Activated CD8-positive, alpha-beta memory T cell treated with anti-CD3 and anti-CD28 coated beads, Interleukin-2, amount 10 ng/mL, durations not matched to agents 7 days and 5 days (primary cell): ENCODE measurements around the gene SLC17A3. TPM values are rescaled to one million over a fixed set of nuclear protein-coding genes. Genes with fewer than 3 reads are reported as not detected.

ENCODE experiments used
- ATAC-seq: fragments of 150-1000 bp; cut with Tn5 transposase; one replicate; pipeline ENCODE4 v1.10.0; 2021; ENCODE audit warnings: moderate library complexity
- CTCF ChIA-PET: fragments of 350-600 bp; sonication (Branson Sonifier 250); formaldehyde crosslinking; loops from one replicate; lab custom pipeline; 2021; ENCODE audit warnings: antibody characterized with exemption; lab: Charles Lee
- DNase-seq: peaks from one replicate; pipeline ENCODE4 v3.0.0-alpha.2; 2020
- H3K27ac Mint-ChIP-seq: one replicate; pipeline ENCODE4 v1.8.0; 2021; ENCODE audit warnings: mild to moderate bottlenecking, mixed read lengths
- H3K27me3 Mint-ChIP-seq: one replicate; pipeline ENCODE4 v1.8.0; 2021; ENCODE audit warnings: mixed read lengths
- H3K36me3 Mint-ChIP-seq: one replicate; pipeline ENCODE4 v1.8.0; 2021; ENCODE audit warnings: mild to moderate bottlenecking, mixed read lengths
- H3K4me1 Mint-ChIP-seq: one replicate; pipeline ENCODE4 v1.8.0; 2021; ENCODE audit warnings: mixed read lengths
- H3K4me3 Mint-ChIP-seq: one replicate; pipeline ENCODE4 v1.8.0; 2021; ENCODE audit warnings: mild to moderate bottlenecking, moderate library complexity, mixed read lengths
- H3K9me3 Mint-ChIP-seq: one replicate; pipeline ENCODE4 v1.8.0; 2022; ENCODE audit warnings: low read depth, mixed read lengths
- total RNA-seq, 2 experiments: library from RNA; stranded (reverse); gene quantifications; one replicate each; pipeline ENCODE4 v1.2.3, GENCODE V29; 2021

The SLC17A3 gene
- under 1 TPM; 0.26 to 0.76 TPM for total RNA-seq

DNA sequence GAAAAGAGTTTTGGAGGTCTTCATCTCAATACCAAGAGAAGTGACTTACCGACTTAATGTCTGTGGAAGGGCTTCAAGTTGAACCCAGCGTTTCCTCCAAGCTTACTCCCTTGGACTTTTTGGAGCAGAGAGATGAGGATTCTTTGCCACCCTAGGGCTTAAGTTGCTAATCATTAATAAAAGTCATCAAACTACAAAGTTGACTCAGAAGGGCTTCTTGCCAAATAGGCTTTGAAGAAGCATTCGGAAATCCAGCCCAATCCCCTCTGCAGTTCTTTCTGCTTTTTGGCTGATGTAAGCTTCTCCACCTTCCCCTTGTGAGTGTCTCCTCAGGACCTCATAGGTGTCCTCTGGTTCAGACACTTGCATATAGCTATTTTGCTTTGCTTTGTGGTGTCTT lies at the start of gene SLC17A3:
SLC17A3 (minus strand) TSS at position 126 of the 400 bp plus-strand sequence. CDS start 5,856 bp downstream, outside the sequence.
- Mint-ChIP-seq H3K36me3 (peaks cover 2% of the 10 kb centered on the region), H3K27ac (no peak within 1 kb of the TSS), H3K4me3 (no peak within 1 kb of the TSS), H3K9me3 (no peaks in the 10 kb centered on the region), H3K4me1 (peaks cover 20% of the 10 kb centered on the region), H3K27me3 (no peaks in the 10 kb centered on the region)
- DNase-seq (no peak), ATAC-seq (no peak)
- CTCF ChIA-PET = interaction anchor here (2.9 kb wide), 1 partner anchor 11 kb away, joined by 8 read pairs; no protein-coding TSS in a partner anchor

GRCh38 chr6:25922301-25922700 lies 48.3 kb upstream of the SLC17A3 start:
- Mint-ChIP-seq H3K4me3 (no peak overlapping the region), H3K4me1 (peaks cover 9% of the 10 kb centered on the region), H3K27ac (no peak overlapping the region), H3K36me3 (no peaks in the 10 kb centered on the region), H3K9me3 (peaks cover 2% of the 10 kb centered on the region), H3K27me3 (no peaks in the 10 kb centered on the region)
- DNase-seq = no peak
- ATAC-seq = no peak
- CTCF ChIA-PET = no interaction called here

- DNase-seq = no peak
- Mint-ChIP-seq H3K36me3 (no peaks in the 10 kb centered on the region), H3K9me3 (peaks cover 2% of the 10 kb centered on the region), H3K27ac (no peak overlapping the region), H3K4me1 (peaks cover 8% of the 10 kb centered on the region), H3K27me3 (no peaks in the 10 kb centered on the region), H3K4me3 (no peak overlapping the region)
- CTCF ChIA-PET = interaction anchor here (1.2 kb wide), 1 partner anchor 23 kb away, joined by 3 read pairs; no protein-coding TSS in a partner anchor
- ATAC-seq = no peak
Measured at GRCh38 chr6:25921525-25922203, 47.6 kb upstream of the SLC17A3 start.

DNA sequence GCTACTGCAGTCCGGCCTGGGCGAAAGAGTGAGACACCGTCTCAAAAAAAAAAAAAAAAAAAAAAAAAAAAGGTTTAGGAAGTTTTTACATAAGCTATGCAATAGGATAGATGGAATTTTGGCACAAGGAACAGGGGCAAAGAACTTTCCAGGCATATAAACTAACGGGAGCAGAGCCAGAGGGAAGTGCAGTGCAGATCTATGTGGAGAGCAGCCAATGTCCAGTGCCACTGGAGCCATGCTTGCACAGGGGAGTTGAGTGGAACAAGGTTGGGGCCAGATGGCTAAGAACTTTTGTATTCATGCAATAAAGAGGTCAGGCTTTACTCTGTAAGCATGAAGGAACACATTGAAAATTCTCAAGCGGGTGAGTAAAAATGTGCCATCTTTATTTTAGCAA lies 45.6 kb upstream of the SLC17A3 start:
- ATAC-seq = no peak
- Mint-ChIP-seq H3K27ac (no peak overlapping the region), H3K36me3 (no peaks in the 10 kb centered on the region), H3K27me3 (no peaks in the 10 kb centered on the region), H3K4me1 (peaks cover 8% of the 10 kb centered on the region), H3K4me3 (no peak overlapping the region), H3K9me3 (peaks cover 4% of the 10 kb centered on the region)
- no peak for DNase-seq
- CTCF ChIA-PET = interaction anchor here (0.9 kb wide), 1 partner anchor 10 kb away, joined by 4 read pairs; no protein-coding TSS in a partner anchor

- no peak overlapping the region for H3K27ac Mint-ChIP-seq
- ATAC-seq (no peak), DNase-seq (no peak)
- H3K9me3 Mint-ChIP-seq = peaks cover 6% of the 10 kb centered on the region
- CTCF ChIA-PET = interaction anchor here (1.0 kb wide), 1 partner anchor 200 kb away, joined by 3 read pairs; no protein-coding TSS in a partner anchor
- peaks cover 13% of the 10 kb centered on the region for H3K4me1 Mint-ChIP-seq
- no peak overlapping the region for H3K4me3 Mint-ChIP-seq
- H3K27me3 Mint-ChIP-seq = no peaks in the 10 kb centered on the region
- H3K36me3 Mint-ChIP-seq = peaks cover 1% of the 10 kb centered on the region
Measured at GRCh38 chr6:25918083-25918683, 44.1 kb upstream of the SLC17A3 start.

DNA sequence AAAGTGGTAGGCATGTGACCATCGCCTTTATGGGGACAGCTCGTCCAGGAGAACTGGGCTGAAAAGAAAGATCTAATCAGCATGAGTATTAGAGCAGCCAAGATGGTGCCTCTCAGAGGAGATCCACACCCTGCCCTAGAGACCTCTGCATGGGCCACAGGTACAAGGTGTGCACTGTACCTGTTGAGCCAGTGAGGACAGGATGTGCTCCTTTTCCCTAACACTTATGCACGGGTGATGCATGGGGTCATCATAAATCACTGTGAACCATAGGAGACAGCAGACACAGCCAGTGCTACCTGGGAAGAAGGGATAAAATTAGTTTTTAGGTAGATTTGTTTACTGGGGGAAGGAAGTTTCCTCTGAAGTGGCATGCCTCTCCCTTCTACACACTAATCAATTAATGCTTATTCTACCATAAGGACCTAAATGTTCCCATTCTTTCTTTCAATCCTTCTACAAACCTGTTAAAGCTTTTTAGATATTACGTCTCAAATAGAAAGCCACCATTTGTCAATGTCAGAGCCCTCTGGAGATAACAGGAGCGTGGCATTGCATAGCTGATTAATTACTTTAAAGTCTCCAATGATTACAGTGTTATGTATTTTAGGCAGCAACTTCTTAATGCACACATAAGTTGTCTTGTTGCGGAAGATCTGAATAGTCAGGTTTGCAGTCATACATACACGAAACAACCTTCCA lies 42.9 kb upstream of the SLC17A3 start:
- Mint-ChIP-seq H3K4me1 (peaks cover 13% of the 10 kb centered on the region), H3K36me3 (peaks cover 1% of the 10 kb centered on the region), H3K4me3 (no peak overlapping the region), H3K9me3 (peaks cover 10% of the 10 kb centered on the region), H3K27me3 (no peaks in the 10 kb centered on the region), H3K27ac (no peak overlapping the region)
- CTCF ChIA-PET = no interaction called here
- no peak for ATAC-seq
- DNase-seq = no peak

GRCh38 chr6:25916330-25916729 lies 42.3 kb upstream of the SLC17A3 start:
- no peak overlapping the region for H3K27ac Mint-ChIP-seq
- DNase-seq = no peak
- no peak for ATAC-seq
- peaks cover 1% of the 10 kb centered on the region for H3K36me3 Mint-ChIP-seq
- CTCF ChIA-PET = no interaction called here
- H3K4me1 Mint-ChIP-seq = peaks cover 15% of the 10 kb centered on the region
- no peak overlapping the region for H3K4me3 Mint-ChIP-seq
- H3K9me3 Mint-ChIP-seq = peaks cover 10% of the 10 kb centered on the region
- H3K27me3 Mint-ChIP-seq = no peaks in the 10 kb centered on the region

DNA sequence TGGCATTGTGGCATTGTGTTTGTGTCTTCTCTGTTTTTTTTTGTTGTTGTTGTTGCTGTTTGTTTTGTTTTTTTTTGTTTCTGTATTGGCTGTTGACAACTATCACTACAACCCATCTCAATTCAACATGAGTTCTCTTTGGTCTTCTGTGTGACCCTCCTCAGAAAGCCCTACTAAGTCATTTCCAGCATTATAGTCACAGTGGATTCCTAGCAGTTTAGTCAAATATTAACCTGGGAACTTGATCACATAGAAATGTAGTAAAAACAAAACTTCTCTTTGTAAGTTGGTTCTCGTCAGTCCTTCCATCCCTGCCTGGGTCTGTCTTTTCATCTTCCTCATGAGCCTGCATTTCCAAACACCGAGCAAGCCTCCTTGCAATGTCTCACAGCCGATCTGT lies 39.7 kb upstream of the SLC17A3 start:
- Mint-ChIP-seq H3K36me3 (peaks cover 1% of the 10 kb centered on the region), H3K4me3 (no peak overlapping the region), H3K9me3 (peaks cover 10% of the 10 kb centered on the region), H3K4me1 (peaks cover 15% of the 10 kb centered on the region), H3K27ac (no peak overlapping the region), H3K27me3 (no peaks in the 10 kb centered on the region)
- ATAC-seq (no peak), DNase-seq (no peak)
- CTCF ChIA-PET = no interaction called here

DNA sequence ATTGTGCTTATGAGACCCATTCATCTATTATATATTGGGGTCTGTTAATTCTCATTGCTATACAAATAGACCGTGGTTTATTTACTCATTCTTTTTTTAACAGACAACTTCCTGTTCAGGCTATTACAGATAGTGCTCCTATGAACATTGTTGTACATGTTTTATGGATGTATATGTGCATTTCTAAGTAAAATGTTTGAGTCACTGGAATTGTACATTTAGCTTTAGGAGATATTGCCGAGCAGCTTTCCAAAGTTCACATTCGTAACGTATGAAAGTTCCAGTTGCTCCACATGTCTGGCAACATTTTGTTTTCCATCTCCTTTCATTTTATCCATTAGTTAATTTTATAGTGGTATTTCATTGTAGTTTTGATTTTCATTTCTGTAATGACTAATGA lies 37.3 kb upstream of the SLC17A3 start:
- Mint-ChIP-seq H3K4me1 (peaks cover 7% of the 10 kb centered on the region), H3K4me3 (no peak overlapping the region), H3K27ac (no peak overlapping the region), H3K9me3 (peaks cover 8% of the 10 kb centered on the region), H3K36me3 (peaks cover 1% of the 10 kb centered on the region), H3K27me3 (peaks cover 5% of the 10 kb centered on the region)
- DNase-seq = no peak
- no peak for ATAC-seq
- CTCF ChIA-PET = interaction anchor here (0.6 kb wide), 1 partner anchor 465 kb away, joined by 3 read pairs; no protein-coding TSS in a partner anchor

DNA sequence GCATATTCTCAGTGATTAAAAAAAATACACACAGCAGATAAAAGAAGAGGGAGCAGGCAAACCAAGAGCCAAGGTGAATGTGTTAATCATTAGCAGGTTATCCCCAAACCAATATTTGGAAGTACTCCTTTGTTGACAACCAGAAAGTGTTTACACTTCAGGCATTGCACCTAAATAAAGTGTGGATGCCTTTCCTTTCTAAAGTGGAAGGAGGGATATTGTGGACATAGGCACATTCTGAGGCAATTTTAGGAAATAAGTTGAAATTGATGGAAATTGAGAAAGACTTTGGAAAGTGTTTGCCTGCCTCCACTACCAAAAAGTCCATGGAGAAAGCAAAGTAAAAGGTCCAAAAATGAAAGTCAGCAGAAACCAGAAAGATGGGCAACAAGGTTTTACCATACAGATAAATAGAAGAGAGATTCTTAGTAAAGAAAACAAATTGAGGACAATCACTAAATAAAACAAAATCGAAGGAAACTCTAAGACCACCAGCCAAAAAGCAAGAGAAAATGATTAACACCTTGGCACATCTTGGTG lies 33.5 kb upstream of the SLC17A3 start:
- Mint-ChIP-seq H3K4me3 (no peak overlapping the region), H3K27ac (no peak overlapping the region), H3K27me3 (peaks cover 7% of the 10 kb centered on the region), H3K9me3 (peaks cover 4% of the 10 kb centered on the region), H3K4me1 (peaks cover 3% of the 10 kb centered on the region), H3K36me3 (no peaks in the 10 kb centered on the region)
- ATAC-seq (no peak), DNase-seq (no peak)
- CTCF ChIA-PET = no interaction called here

DNA sequence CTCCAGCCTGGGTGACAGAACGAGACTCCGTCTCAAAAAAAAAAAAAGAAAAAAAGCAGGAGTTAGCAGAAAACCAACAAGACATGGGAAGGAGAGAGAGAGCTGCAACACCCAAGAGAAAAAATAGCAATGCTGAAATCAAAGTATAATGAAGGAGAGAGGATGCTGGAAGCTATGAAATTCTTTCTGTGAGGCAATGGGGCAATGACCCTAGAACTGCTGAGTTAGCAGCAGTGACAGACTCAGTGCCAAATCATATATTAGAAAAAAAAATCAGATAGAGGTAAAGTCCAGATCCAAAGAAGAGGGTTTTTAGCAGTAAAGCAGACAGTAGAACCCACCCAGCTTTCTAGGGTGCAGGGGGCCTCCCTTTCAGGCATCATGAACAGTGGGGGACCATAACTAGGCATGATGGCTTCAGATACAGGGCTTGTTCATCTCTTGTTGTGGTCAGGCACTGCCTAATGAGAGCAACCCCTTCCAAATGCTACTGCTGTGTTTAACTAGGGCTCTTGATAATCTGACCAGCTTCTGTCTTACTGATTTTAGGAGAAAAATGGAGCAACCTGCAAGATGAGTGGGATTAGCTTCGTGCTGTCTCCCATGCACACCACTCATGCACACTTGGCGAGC lies 29.5 kb upstream of the SLC17A3 start:
- peaks cover 7% of the 10 kb centered on the region for H3K27me3 Mint-ChIP-seq
- DNase-seq = no peak
- H3K27ac Mint-ChIP-seq = no peak overlapping the region
- no peak for ATAC-seq
- CTCF ChIA-PET = interaction anchor here (0.6 kb wide), 1 partner anchor 74 kb away, joined by 3 read pairs; no protein-coding TSS in a partner anchor
- H3K4me3 Mint-ChIP-seq = no peak overlapping the region
- H3K36me3 Mint-ChIP-seq = no peaks in the 10 kb centered on the region
- H3K4me1 Mint-ChIP-seq = peaks cover 2% of the 10 kb centered on the region
- no peaks in the 10 kb centered on the region for H3K9me3 Mint-ChIP-seq

DNA sequence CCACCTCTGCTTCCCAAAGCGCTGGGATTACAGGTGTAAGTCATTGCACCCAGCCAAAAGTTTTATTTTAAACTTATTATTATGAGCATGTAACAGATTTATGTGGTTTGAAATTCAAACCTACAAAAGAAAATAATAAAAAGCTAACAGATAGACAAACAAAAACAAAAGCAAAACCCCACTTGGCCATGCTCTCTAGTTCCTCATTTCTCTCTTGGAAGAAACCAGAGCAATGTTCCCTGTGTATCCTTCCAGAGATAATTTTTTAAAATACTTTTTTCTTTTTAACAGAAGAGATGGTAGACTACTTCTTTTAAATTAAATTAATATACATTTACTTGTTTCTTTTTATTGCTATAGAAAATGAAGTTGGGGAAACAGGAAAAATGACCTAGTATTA lies 28.0 kb upstream of the SLC17A3 start:
- Mint-ChIP-seq H3K4me1 (peaks cover 2% of the 10 kb centered on the region), H3K27me3 (peaks cover 3% of the 10 kb centered on the region), H3K9me3 (no peaks in the 10 kb centered on the region), H3K36me3 (no peaks in the 10 kb centered on the region), H3K4me3 (no peak overlapping the region), H3K27ac (no peak overlapping the region)
- ATAC-seq (no peak), DNase-seq (no peak)
- CTCF ChIA-PET = interaction anchor here (1.0 kb wide), 1 partner anchor 40 kb away, joined by 4 read pairs; no protein-coding TSS in a partner anchor

DNA sequence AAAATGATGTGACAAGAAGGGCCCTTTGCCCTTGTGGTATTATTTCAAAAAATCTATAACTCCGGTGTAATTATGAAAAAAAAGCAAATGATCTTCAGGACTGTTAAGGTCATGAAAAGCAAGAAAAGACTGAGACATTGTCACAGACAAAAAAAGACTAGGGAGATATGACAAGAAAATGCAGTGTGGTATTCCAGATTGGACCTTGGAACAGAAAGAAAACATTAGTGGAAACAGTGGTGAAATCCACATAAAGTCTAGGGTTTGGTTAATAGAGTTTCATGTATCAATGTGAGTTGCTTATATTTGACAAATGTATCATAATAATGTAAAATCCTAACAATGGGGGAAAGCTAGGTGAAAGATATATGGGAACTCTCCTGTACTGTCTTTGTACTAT lies 26.8 kb upstream of the SLC17A3 start:
- H3K4me3 Mint-ChIP-seq = no peak overlapping the region
- CTCF ChIA-PET = interaction anchor here (1.2 kb wide), 1 partner anchor 345 kb away, joined by 3 read pairs; no protein-coding TSS in a partner anchor
- H3K9me3 Mint-ChIP-seq = no peaks in the 10 kb centered on the region
- peaks cover 3% of the 10 kb centered on the region for H3K27me3 Mint-ChIP-seq
- no peaks in the 10 kb centered on the region for H3K36me3 Mint-ChIP-seq
- DNase-seq (no peak), ATAC-seq (no peak)
- no peak overlapping the region for H3K27ac Mint-ChIP-seq
- peaks cover 2% of the 10 kb centered on the region for H3K4me1 Mint-ChIP-seq
